ENCODE measurements around the gene CHGA.

Gene CHGA

GRCh38 chr14:92944976-92945375 lies 22.0 kb downstream of the CHGA start:
- no peak for DNase-seq (ENCODE audit: low read depth in 2 of 2)

GRCh38 chr14:92945544-92945943 lies 22.6 kb downstream of the CHGA start:
- no peak for DNase-seq (ENCODE audit: low read depth in 2 of 2)

GRCh38 chr14:92945959-92946846 lies 23.3 kb downstream of the CHGA start:
- no peak for DNase-seq (ENCODE audit: low read depth in 2 of 2)

- DNase-seq (ENCODE audit: low read depth in 2 of 2): no peak
Observed at GRCh38 chr14:92946847-92947545, 24.0 kb downstream of the CHGA start.

DNA sequence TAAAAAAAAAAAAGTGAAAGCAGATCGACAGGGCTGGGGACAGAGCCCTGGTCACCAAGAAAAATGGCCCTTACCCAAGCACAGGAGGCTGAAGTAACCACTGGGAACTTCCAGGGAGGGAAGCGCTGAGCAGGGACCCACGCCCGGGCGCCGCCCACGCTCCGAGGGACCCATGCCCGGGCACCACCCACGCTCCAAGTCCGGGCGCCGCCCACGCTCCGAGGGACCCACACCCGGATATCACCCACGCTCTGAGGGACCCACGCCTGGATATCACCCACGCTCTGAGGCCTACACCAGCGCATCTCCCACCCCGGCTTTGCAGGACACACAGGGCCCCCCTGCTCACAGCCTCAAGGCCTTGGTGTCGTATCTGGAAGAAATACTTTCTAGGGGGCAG lies 25.7 kb downstream of the CHGA start:
- no peak for DNase-seq (ENCODE audit: low read depth in 2 of 2)

DNA sequence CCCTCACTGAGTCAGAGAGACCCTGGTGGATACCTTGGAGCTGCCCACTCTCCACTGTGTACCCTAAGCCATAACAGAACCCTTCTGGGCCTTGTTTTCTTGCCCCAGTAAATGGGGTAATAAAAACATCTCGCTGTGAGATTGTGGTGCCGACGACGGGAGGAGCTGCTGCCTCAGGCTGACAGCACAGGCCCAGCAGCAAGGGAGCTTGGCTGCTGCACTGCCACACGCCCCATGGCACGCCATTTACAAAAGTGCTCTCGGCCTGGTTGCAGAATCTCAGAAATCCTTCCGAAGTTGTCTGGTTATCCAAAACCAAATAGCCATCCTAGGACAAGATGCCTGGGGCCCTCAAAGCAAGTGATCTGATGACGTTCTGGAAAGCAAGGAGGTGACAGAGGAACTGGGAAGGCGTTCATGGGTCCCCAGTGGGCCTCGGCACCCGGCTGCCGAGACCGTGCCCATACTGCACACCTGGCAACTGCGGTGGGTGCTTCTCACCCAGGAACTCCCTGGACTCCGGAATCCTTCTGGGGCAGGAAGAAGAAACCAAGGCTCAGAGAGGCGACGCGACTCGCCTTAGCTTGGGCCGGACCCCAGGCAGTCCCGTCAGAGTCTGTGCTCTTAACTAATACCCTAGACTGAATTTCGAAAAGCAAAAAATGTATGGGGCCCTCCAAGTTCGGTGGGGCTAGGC lies 26.7 kb downstream of the CHGA start:
- DNase-seq (ENCODE audit: low read depth in 2 of 2): no peak

DNA sequence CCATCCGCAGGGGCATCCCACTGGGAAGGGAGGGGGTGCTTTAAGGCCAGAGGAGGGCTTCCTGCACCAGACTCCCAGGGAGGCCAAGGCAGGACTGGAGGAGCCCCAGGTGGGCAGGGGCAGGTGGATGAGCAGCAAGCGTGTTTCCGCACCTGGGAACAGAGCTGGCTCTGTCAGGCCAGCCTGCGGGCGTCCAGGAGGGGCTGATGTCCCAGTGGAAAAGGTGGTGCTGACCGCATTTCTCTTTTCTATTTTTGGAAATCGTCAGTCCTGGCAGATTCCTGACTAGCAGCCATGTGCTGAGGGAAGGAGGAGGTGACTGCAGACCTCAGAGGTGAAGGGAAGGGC lies 27.2 kb downstream of the CHGA start:
- no peak for DNase-seq (ENCODE audit: low read depth in 2 of 2)

- no peak for DNase-seq (ENCODE audit: low read depth in 2 of 2)
Observed at GRCh38 chr14:92950773-92951172, 27.8 kb downstream of the CHGA start.

- no peak for DNase-seq (ENCODE audit: low read depth in 2 of 2)
Observed at GRCh38 chr14:92951261-92951660, 28.3 kb downstream of the CHGA start.

DNA sequence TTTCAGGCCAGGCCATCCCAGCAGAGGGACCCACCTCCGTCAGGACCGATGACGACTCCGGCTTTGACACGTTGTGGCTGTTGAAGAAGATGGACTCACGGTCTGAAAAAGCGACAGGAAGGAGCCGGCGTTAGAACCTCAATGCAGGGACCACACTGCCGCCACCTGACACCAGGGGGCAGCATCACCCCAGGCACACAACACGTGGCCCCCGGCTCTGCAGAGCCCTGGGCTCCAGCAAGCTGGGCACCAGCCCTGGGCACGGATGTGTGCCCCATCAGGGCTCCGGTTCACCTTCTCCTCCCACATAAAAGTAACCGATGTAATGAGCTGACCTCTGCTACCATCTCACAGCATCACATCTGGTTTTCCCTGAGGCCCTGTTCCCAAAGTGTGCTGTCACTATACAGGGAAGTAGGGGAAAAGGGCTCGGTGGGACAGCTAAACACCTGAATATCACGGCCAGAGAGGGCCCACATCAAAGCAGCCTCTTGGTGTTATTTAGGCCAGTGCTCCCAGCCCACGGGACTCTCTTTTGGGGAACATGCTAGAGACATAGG lies 29.0 kb downstream of the CHGA start:
- DNase-seq (ENCODE audit: low read depth in 2 of 2): peak; percentile 66 to 69

DNA sequence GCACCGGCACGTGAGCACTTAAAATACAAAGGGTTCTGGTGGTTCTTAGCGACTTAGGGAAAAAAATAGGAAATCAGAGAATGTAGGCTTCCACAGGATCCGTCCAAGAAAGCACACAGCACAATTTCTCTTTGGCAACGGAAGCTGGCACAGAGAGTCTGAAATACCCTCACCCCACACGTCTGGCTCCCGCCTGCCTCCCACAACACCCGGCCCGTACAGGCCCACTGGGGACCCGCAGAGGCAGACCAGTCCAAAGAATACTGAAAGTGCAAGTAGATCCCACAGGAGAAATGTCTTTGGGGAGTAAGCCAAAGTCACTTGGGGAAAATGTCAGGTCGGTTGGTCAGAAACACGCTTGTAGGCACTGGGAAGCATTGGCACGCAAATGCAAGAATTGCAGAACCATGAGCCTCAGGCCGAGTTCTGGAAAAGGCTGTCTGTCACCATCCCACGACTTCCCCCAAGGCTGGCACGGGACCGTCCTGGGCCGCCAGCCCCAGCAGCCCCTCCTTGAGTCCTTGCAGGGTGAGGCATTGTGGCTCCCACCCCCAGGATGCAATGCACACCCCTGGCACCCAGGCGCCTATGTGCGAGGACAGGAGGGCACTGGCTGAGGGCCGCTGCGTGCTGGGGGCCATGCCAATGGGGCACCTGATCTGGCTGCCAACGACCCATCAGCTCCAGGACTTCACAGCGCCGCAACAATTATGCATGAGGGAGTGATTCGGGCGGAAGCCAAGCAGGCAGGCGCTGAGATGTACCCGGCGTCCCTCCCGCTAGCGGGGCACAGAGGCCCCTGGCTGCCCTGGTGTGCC lies 29.7 kb downstream of the CHGA start:
- no peak for DNase-seq (ENCODE audit: low read depth in 2 of 2)

GRCh38 chr14:92953526-92953925 lies 30.6 kb downstream of the CHGA start:
- DNase-seq (ENCODE audit: low read depth in 2 of 2): no peak

DNA sequence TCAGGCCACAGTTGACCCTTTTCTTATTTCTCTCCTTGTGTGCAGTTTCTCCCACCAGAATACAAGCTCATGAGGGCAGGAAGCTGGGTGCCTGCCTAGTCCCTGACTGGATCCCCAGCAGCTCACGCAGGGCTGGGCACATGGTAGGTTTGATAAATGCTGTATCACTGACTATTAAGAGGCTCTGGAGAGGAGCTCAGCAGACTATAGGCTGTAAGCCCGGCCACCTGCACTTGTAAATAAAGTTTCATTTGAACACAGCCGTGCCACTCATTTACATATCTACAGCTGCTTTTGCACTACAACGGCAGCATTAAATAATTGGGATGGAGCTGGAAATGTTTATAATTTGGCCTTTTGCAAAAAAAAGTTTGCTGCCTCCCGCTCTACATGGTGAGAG lies 32.0 kb downstream of the CHGA start:
- DNase-seq (ENCODE audit: low read depth in 2 of 2): no peak

DNA sequence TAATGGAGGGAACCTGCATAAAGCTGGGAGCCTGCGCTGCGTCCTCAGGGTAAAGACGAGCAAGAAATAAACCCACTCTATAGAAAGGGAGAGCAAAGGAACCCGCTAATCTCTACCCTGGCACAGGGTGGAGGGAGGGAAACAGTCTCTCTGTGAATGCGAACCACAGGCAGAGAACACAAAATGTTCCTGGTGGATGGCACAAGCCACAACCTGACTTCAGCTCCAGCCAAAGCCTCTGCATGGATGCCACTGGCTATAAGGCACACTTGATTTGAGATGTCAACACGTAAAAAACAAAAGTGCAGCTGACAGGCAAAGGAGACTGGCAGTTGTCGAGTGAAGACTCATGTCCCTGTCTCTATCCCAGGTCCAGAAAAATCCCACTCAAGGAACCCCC lies 32.4 kb downstream of the CHGA start:
- no peak for DNase-seq (ENCODE audit: low read depth in 2 of 2)

DNA sequence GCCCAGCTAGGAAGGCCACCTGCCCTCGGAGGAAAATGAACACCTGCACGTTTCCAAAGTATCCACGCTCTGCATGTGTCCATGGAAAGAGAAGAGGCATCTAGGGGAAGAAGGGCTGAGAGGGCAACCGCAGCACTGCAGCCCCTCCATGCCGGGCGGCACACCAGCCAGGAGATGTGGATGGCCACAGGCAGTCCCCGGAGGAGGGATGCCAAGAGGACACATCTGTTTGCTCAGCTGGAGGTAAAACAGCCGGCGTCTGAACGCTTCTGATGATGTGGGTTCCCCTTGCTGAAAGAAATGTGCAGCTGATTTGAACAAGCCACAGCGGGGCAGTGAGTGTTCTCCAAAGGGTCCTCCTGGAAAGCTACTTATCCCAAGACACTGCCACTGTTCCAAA lies 34.0 kb downstream of the CHGA start:
- no peak for DNase-seq (ENCODE audit: low read depth in 2 of 2)

GRCh38 chr14:92958373-92959188 lies 35.6 kb downstream of the CHGA start:
- no peak for DNase-seq (ENCODE audit: low read depth in 2 of 2)

GRCh38 chr14:92959189-92959531 lies 36.2 kb downstream of the CHGA start:
- DNase-seq (ENCODE audit: low read depth in 2 of 2): no peak

- DNase-seq (ENCODE audit: low read depth in 2 of 2): no peak
Observed at GRCh38 chr14:92959761-92960680, 37.1 kb downstream of the CHGA start.

DNA sequence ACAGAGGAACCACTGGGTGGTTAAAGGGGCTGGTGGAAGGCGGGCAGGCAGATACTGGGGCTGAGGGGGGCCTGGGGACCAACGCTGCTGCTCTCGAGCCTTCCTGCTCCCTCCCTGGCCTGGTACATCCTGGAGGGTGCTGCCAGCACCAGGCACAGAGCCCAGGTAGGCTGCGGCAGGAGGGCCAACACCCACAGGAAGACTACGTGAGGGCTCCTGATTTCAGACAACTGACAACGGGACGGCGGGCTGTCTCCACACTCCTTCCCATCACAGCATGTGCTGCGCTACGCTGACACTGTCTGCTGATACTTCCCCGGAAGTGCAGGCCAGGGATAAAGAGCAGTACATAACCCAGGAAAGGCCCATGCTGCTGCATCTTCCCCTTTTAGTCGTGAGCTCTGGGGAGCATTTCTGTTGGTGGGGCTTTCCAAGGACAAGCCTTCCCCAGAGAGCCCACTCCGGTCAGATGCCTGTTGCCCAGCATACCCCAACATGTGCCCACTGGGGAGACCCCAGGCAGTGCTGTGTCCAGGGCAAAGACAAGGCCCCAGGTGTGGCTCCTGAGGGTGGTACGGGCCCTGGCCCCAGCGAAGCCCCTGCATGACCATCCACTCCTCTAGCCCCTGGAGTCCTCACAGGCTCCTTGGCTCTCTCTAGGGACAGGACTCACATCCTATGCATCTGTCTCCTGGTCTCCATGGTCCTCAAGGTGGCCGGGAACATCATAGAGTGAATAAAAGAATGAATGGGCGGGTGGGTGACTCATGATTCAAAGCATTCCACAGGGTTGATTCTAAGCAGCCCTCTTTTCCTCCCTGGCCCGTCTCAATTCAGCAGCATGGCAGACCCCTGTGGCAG lies 38.0 kb downstream of the CHGA start:
- DNase-seq (ENCODE audit: low read depth in 2 of 2): no peak
